H54 (cell line): Measurements from ENCODE around the gene PRICKLE2.
A peak's percentile ranks its signal among the peaks of the same experiment; 100 is the strongest.

Experiments used
- DNase-seq: peaks from one replicate; pipeline ENCODE4 v3.0.0; 2011; ENCODE audit warnings: low spot score, mixed read lengths; ENCODE audit not compliant: insufficient read length
- FAIRE-seq: peaks from 3 replicates; lab custom pipeline; 2011; peaks lifted over from hg19 to GRCh38; lab: Jason Lieb, UNC
- POLR2A ChIP-seq: IDR thresholded peaks from 2 replicates; pipeline ENCODE4 v1.6.1; 2011; ENCODE audit warnings: low read depth, mild to moderate bottlenecking, low read length

Gene PRICKLE2

GRCh38 chr3:64203216-64203615, 22.1 kb downstream of the PRICKLE2 start:
- FAIRE-seq: peak; percentile 75
- DNase-seq: no peak
- no peak for TF ChIP-seq POLR2A

DNA sequence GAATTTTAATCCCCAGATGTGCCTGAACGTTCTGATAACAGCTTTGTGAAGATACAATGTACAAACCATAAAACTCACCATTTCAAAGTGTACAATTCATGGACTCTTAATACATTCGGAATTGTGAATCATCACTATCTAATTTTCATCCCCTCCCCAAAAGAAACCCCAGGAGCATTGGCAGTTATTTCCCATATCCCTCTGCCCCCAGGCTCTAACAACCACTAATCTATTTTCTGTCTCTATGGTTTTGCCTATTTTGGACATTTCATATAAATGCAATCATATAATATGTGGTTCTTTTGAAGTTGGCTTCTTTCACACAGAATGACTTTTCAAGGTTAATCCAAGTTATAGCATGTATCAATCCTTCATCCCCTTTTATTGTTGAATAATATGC, 25.3 kb downstream of the PRICKLE2 start:
- FAIRE-seq (no peak), DNase-seq (no peak)
- TF ChIP-seq POLR2A: no peak

- no peak for TF ChIP-seq POLR2A
- FAIRE-seq (no peak), DNase-seq (no peak)
Observed at GRCh38 chr3:64196236-64196929, 28.9 kb downstream of the PRICKLE2 start.

DNA sequence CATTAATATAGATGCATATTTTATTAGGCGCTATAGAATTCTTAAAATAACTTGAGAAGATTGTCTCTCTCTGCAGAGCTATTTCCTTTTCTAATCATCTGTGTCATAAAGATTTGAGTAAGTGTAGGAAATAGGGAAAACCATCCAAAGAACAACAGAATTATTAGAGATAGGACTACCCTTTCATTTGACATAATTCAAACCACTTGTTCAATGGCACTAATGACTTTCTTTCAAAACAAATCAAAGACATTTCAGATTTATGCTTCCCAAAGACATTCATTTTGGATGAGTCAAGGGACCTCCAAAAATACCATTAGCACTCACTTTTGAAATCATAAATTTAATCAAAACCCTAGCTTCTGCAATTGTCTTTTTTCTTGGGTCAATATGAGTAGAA, 29.5 kb downstream of the PRICKLE2 start:
- FAIRE-seq (no peak), DNase-seq (no peak)
- TF ChIP-seq POLR2A: no peak

GRCh38 chr3:64191822-64192221, 33.4 kb downstream of the PRICKLE2 start:
- DNase-seq (no peak), FAIRE-seq (no peak)
- no peak for TF ChIP-seq POLR2A

- peak; percentile 69 for FAIRE-seq
- peak; percentile 29 for DNase-seq
- no peak for TF ChIP-seq POLR2A
Observed at GRCh38 chr3:64190517-64191515, 34.5 kb downstream of the PRICKLE2 start.

GRCh38 chr3:64188810-64189560, 36.3 kb downstream of the PRICKLE2 start:
- FAIRE-seq (peak; percentile 68), DNase-seq (peak; percentile 24)
- TF ChIP-seq POLR2A: no peak

- DNase-seq: peak; percentile 61
- TF ChIP-seq POLR2A: no peak
- peak; percentile 88 for FAIRE-seq
Observed at GRCh38 chr3:64187065-64187959, 38.0 kb downstream of the PRICKLE2 start.

DNA sequence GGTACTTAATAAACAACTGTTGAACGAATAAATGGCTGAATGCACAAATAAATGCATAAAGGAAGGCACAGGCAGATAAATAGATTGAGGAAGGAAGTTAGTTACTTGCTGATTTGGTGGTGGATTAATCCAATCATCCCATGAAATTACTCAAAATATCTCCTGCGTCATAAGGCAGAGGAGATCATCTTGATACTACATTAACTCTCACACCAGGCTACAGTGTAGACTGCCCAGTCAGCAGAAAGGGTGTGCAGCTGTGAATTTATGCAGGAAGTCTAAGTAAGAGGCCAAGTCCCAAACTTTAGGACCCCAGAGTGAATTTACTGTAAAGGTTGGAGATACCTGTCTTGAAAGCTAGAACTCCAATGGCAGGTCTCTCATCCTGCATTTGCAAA, 38.6 kb downstream of the PRICKLE2 start:
- DNase-seq (no peak), FAIRE-seq (no peak)
- TF ChIP-seq POLR2A: no peak

- FAIRE-seq (no peak), DNase-seq (no peak)
- no peak for TF ChIP-seq POLR2A
Observed at GRCh38 chr3:64185436-64185835, 39.8 kb downstream of the PRICKLE2 start.

DNA sequence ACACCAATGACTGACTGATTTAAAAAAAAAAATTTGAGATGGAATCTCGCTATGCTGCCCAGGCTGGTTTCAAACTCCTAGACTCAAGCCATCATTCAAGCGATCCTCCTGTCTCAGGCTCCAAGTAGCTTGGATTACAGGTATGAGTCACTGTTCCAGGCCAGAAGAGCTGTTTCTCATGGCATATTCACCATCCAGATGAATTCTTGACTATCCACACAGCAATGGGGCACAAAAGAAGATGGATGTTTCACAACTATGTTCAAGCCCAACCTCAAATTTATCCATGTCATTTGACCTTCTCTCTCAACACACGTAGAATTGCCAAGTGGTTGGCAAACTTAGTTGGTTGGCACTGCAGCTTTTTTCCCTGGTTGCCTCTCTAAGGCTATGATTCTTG, 40.6 kb downstream of the PRICKLE2 start:
- no peak for TF ChIP-seq POLR2A
- no peak for FAIRE-seq
- DNase-seq: no peak

DNA sequence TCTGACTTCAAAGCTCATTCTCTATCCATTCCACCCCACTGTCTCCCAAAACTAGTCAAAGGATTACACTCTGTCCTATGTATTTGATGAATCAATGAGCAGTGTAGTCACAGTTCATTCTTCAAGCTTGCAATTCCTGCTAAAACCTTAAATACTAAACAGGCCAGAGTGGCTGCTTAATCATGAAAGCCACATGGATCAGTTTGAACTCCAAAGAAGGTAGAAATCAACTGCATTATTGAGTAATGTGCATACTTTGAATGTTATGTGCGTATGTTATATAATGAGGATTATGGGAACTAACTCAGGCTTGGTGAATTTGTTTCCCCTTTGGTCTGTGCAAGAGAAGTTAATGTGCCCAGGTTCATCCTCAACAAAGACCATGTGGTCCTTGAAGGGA, 45.4 kb downstream of the PRICKLE2 start:
- TF ChIP-seq POLR2A: no peak
- no peak for DNase-seq
- peak; percentile 20 for FAIRE-seq

DNA sequence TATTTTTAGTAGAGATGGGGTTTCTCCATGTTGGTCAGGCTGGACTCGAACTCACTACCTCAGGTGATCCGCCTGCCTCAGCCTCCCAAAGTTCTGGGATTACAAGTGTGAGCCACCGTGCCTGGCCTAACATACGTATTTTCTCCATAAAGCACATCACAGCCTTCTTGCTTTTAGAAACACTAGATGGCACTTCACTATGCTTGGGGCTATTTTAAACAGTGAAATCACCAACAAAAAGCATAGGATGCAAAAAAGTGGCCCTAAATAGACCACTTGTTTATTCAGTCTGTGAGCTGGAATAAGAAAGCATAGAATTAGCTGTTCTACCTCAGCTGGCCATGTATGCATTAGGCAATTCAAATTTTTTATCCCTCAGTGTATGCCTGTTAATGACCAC, 46.0 kb downstream of the PRICKLE2 start:
- no peak for FAIRE-seq

More for the DNA sequence above, 46.0 kb downstream of the PRICKLE2 start:
- no peak for TF ChIP-seq POLR2A
- no peak for DNase-seq
